GM13976 (cell line): ENCODE measurements around the gene KRTAP4-3.
"Not testable (repeated sequence)": the region's sequence is repeated elsewhere in the genome, so short reads cannot be mapped to it uniquely, and the experiment has no call there.

ENCODE experiments used
- DNase-seq: peaks from one replicate; pipeline ENCODE4 v3.0.0; 2012; ENCODE audit warnings: low spot score
- in situ Hi-C: fragments of 300-500 bp; cut with MboI; formaldehyde crosslinking; loops from one replicate; pipeline ENCODE4 v1.12.0; 2022; ENCODE audit warnings: low sequenced_read_pairs, mixed read lengths, inconsistent platforms; ENCODE audit not compliant: unreplicated experiment
- TF ChIP-seq, protein P1 (sequence below): IDR thresholded peaks from 2 replicates; pipeline ENCODE4 v1.5.1; 2012; ENCODE audit warnings: borderline replicate concordance, mild to moderate bottlenecking; ENCODE audit not compliant: insufficient read depth; ENCODE audit errors: extremely low read depth, missing control alignments, control extremely low read depth

KRTAP4-3 gene

DNA sequence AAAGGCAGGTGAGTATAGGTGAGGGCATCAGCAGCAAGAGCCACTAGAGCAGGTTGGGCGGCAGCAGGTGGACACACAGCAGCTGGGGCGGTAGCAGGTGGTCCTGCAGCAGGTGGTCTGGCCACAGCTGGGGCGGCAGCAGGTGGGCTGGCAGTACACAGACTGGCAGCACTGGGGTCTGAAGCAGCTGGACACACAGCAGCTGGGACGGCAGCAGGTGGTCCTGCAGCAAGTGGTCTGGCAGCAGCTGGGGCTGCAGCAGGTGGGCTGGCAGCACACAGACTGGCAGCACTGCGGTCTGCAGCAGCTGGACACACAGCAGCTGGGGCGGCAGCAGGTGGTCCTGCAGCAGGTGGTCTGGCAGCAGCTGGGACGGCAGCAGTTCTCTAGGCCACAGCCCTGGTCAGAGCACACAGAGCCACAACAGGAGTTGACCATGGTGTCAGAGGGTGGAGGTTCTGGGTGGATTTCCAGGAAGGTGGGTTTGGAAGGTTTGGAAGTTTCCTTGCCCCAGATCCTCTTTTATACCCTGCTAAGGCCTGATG is 9.8 kb upstream of the KRTAP4-3 start, which contains the start of gene KRTAP4-2:
KRTAP4-2 (minus strand) TSS at position 495 of the 545 bp plus-strand sequence; CDS start at position 438, 57 bp downstream.
- TF ChIP-seq, protein P1, sequence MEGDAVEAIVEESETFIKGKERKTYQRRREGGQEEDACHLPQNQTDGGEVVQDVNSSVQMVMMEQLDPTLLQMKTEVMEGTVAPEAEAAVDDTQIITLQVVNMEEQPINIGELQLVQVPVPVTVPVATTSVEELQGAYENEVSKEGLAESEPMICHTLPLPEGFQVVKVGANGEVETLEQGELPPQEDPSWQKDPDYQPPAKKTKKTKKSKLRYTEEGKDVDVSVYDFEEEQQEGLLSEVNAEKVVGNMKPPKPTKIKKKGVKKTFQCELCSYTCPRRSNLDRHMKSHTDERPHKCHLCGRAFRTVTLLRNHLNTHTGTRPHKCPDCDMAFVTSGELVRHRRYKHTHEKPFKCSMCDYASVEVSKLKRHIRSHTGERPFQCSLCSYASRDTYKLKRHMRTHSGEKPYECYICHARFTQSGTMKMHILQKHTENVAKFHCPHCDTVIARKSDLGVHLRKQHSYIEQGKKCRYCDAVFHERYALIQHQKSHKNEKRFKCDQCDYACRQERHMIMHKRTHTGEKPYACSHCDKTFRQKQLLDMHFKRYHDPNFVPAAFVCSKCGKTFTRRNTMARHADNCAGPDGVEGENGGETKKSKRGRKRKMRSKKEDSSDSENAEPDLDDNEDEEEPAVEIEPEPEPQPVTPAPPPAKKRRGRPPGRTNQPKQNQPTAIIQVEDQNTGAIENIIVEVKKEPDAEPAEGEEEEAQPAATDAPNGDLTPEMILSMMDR = no peak
- in situ Hi-C loops = no loop called here
- DNase-seq = no peak

DNA sequence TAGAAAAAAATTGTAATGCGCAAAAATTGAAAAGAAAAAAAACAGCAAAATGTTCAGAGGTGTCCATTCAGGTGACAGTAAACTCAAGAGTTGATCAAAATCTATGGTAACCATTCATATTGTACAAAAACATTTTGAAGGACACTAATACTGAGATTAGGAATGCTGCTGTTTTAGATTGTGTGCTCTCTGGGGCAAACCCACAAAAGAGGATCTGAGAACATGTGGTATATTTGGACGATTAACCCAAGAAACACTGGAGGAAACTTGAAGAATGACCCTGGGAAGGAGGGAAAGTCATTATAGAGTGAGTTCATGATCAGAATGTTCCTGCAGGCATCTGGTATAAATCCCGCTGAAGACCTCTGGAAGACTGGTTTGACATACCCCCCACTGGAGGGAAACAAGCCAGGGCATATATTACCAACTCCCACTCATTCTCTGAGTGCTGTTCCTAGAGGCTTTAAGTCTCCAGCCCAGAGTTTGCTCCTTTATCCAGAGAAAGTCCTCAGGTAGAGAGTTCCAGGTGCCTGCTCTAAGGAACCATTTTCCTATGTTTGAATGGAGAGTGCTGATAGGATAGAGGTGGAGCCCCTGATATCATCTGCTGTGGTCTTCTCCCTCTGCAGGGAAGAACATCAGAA is 8.8 kb upstream of the KRTAP4-3 start:
- in situ Hi-C loops = no loop called here
- TF ChIP-seq, protein P1 = no peak
- no peak for DNase-seq

DNA sequence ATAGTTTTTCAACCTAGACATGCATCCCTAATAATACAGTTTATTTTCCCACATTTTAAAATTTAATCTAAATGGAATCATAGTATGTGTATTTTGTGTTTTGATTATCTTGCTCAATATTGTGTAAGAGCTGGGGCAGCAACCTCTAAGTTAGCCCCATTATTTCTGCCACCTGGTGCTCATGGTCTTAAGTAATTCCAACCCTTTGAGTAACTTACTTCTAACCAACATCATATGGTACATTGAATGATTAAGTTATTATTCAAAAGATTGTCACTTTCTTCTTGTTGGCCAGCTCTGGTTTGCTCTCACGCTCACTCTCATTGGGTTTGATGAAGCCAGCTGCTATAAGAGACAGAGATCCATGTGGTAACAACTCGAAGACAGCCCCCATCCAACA is 3.9 kb upstream of the KRTAP4-3 start:
- in situ Hi-C loops = no loop called here
- no peak for DNase-seq
- TF ChIP-seq, protein P1 = no peak

DNA sequence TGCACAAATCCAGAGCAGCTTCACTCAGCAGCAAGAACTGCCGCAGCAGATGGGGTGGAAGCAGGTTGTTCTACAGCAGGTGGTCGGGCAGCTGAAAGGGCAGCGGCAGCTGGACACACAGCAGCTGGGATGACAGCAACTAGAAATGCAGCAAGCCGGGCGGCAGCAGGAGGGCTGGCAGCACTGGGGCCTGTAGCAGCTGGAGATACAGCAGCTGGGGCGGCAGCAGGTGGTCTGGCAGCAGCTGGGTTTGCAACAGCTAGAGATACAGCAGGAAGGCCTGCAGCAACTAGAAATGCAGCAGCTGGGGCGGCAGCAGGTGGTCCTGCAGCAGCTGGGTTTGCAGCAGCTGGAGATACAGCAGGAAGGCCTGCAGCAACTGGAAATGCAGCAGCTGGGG is 460 bp downstream of the KRTAP4-3 start:
- DNase-seq = no peak
- TF ChIP-seq, protein P1 = no peak
- in situ Hi-C loops = no loop called here

DNA sequence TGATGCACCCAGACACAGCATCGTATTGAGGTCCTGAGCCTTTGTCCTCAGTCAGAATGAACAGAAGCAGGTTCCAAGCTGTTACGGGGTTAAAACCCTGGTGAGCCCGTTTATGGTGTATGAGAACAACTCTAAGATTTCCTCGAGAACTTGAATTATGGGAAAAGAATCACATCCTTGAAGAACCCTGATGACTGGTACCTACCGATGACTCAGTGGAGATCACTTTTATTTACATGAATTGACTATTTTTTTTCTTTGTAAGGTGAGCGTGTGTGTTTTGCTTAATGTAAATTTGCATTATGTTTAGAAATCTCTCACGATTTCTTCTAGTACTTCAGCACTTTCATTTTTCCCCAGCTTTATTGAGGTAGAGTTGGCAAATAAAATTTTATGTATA is 4.2 kb downstream of the KRTAP4-3 start:
- in situ Hi-C loops = no loop called here
- DNase-seq = no peak
- TF ChIP-seq, protein P1 = no peak

DNA sequence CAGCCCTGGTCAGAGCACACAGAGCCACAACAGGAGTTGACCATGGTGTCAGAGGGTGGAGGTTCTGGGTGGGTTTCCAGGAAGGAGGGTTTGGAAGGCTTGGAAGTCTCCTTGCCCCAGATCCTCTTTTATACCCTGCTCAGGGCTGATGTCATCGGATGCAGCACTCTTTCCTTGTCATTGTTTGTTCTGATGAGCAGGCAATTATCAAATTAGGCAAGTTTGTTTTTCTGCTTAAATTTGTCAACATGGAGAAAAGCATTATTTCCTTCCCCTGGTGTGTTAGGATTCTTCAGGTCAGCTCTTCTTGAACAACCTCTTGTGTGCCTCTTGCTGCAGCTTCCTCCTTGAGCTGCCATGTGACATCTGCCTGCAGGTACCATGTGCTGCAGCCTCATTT is 7.4 kb downstream of the KRTAP4-3 start, which contains the start of gene KRTAP4-4:
KRTAP4-4 (minus strand) TSS at position 101 of the 400 bp plus-strand sequence; CDS start at position 44, 57 bp downstream.
- TF ChIP-seq, protein P1 = no peak
- no peak for DNase-seq
- in situ Hi-C loops = no loop called here

DNA sequence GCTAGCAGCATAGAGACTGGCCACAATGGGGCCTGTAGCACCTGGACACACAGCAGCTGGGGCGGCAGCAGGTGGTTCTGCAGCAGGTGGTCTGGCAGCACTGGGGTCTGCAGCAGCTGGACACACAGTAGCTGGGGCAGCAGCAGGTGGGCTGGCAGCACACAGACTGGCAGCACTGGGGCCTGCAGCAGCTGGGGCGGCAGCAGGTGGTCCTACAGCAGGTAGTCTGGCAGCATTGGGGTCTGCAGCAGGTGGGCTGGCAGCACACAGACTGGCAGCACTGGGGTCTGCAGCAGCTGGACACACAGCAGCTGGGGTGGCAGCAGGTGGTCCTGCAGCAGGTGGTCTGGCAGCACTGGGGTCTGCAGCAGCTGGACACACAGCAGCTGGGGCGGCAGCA is 7.8 kb downstream of the KRTAP4-3 start:
- DNase-seq, in situ Hi-C loops: not testable (repeated sequence)
